Muscle of back (tissue), 13 donors: ENCODE data around the gene ODR4. TPM values are rescaled to one million over a fixed set of nuclear protein-coding genes. Genes with fewer than 3 reads are reported as not detected.
"Not testable (repeated sequence)": the region's sequence is repeated elsewhere in the genome, so short reads cannot be mapped to it uniquely, and the experiment has no call there.

Source experiments
- DNase-seq, 3 donors: peaks; one replicate each; pipeline versions ENCODE4 v3.0.0 to v3.0.0-alpha.2; 2013
- long read RNA-seq, 9 donors: transcript quantifications; one replicate each; lab custom pipeline, GENCODE V29; 2026
- polyA plus RNA-seq, 10 donors: library from polyadenylated mRNA; unstranded; fragments of 120-200 nt; gene quantifications; one replicate each; pipeline ENCODE4 v1.2.1, GENCODE V29; 2013; ENCODE audit not compliant: insufficient read length in 10 of 10

The ODR4 gene
- 10 to 100 TPM; 12.6 to 24.5 (median 15.4) TPM for polyA plus RNA-seq
- long read RNA-seq, donor 1, partial matches to known transcripts = 0 of 1 reads
- long read RNA-seq, donor 1, other reads (novel, unspliced or antisense) = 0 of 1 reads
- long read RNA-seq, donor 2, partial matches to known transcripts = 5 of 5 reads
- long read RNA-seq, donor 2, other reads (novel, unspliced or antisense) = 0 of 5 reads
- long read RNA-seq, donor 3 = 0 reads
- long read RNA-seq, donor 4 = 0 reads
- long read RNA-seq, donor 5 = 0 reads
- long read RNA-seq, donor 6, partial matches to known transcripts = 9 of 9 reads
- long read RNA-seq, donor 6, other reads (novel, unspliced or antisense) = 0 of 9 reads
- long read RNA-seq, donor 7 = 0 reads
- long read RNA-seq, donor 8 = 0 reads
- long read RNA-seq, donor 9 = 0 reads

DNA sequence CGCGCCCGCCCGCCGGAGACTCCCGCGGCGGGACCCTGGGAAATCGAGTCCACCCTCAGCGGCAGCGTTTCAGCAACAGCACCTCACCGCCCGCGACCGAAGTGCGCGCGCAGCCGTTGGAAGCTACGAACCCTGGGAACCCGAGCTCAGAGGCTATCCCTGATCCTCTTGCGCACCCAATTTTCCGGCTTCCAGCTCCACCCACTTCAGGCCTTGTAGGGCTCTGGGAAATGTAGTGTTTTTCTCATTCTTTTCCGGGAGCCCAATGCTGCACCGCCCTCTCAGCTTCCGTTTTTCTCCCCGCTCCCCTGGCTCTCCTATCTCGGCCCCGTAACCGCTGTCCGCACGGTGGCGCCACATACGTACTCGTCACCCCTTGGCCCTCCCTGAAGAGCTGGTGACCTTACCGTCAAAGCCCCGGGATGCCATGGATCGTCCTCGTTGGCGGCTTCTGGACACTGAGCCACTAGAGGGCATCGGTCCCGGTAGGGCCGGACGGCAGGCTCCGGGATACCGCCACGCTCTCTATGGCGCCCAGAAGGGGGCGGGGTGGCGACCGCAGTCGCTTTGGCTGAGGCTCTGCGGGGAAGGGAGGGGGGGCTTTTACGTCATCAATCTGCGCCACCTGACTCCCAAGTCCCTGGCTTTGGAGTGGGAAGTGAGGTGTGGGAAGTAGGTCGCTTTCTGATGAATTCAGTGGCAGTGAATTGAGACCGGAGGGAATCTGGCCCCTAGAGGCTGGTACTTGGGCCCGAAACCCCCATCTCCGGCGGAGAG, at the start of gene ODR4, which contains the start of gene TPR:
Gene ODR4 (plus strand): TSS at position 687 of the 777 bp plus-strand sequence. CDS start 3,948 bp downstream, outside the sequence.
Gene TPR (minus strand): TSS at position 102 of the 777 bp plus-strand sequence. CDS start 225 bp downstream, outside the sequence.
- peak; percentile 99 to 100 (median 99) for DNase-seq

DNA sequence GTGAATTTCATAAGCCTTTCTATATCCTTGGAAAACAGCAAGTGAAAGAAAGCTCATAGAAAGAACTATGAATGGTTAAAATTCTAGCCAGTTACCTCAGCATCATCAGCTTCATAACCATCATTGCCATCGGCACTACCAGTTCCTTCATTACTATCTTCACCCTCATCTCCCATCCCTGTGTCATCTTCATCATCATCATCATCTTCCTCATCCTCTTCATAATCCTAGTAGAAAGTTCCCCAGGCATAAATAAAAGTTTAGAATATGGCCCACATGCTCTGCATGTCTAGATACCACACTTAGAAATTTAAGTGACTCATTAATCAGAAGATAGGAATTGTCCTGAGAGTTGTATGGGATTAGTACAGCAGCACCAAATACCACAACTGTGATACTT, 49.6 kb upstream of the ODR4 start:
- DNase-seq = no peak

DNA sequence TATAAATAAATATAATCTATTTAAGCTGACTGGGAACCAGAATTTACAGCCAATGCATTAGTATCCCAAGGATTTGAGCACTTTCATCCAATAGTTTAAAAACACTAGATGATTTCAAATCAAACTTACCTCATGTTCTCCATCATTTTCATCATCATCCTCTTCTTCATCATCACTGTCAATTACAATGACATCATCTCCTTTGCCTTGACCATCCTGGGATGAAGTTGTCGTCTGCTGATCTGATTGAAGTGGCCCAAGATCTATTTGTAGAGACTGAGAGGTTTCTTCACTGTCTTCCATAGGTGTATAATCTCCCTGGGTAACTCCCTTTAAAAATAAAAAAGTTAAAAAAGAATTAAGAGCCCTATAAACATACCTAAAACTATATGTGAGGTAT, 48.3 kb upstream of the ODR4 start:
- DNase-seq = no peak

DNA sequence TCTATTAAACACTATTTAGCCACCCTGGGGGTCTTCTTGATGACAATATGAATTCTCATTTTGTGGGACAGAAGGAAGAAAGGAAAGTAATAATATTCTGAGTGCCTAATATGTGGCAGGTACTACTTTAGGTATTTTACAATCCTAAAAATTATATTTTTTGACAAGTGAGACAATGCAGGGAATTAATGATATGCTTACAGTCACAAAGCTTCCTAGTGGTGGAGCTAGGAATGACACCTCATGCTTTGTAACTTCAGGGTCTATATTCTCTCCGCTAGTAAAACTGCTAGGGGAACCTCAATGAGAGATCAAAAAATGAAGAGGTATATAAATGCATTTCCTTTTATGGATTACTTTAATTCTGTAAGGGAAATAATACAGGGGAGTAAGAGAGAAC, 44.9 kb upstream of the ODR4 start:
- no peak for DNase-seq

DNA sequence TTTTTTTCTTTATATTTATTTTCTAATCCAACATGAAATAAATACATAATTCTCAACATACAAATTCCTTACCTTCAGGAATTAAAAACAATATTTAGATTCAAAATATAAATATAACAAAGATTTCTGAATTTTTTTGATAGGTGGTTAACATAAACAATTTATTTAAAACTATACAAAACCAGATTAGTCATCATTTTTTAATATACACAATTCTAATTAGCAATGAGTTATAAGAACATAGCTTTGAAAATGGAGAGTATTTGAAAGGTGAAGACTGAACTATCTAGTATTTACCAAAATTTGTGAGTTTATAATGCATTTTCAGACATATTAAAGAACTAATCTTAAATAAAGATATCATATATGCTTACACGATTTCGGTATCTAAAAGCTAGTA, 38.1 kb upstream of the ODR4 start:
- DNase-seq = no peak

DNA sequence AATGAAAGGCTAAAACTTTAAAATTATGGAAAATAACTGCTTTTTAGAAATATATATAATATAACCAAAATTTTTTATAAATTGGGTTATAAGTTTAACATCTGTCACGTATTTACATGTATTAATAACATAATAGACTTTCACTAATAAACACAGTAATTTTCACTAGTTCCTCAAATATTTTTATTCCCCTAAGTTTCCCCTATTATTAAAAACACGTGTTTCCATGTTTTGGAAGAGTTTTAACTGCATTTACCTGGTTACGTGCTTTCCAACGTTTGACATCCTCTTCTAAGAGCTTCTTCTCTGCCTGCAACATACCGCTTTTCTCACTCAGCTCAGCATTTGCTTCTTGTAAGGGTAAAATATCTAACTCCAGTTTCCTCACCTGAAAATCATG, 34.9 kb upstream of the ODR4 start:
- DNase-seq = no peak

DNA sequence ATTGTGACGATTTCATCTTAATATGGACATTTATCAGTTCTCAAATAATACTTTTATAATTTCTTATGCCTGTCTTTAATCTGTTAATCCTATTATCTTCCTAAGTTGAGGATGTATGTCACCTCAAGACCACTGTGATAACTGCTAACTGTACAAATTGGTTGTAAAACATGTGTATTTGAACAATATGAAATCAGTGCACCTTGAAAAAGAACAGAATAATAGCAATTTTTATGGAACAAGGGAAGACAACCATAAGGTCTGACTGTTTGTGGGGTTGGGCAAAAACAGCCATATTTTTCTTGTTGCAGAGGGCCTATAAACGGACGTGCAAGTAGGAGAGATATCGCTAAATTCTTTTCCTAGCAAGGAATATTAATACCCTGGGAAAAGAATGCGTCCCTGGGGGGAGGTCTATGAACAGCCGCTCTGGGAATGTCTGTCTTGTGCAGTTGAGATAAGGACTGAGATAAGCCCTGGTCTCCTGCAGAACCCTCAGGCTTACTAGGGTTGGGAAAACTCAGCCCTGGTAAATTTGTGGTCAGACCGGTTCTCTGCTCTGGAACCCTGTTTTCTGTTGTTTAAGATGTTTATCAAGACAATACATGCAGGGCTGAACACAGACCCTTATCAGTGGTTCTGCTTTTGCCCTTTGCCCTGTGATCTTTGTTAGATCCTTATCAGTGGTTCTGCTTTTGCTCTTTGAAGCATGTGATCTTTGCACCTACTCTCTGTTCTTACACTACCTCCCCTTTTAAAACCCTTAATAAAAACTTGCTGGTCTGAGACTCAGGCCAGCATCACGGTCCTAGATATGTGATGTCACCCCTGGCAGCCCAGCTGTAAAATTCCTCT, 27.6 kb upstream of the ODR4 start:
- not testable (repeated sequence) for DNase-seq

DNA sequence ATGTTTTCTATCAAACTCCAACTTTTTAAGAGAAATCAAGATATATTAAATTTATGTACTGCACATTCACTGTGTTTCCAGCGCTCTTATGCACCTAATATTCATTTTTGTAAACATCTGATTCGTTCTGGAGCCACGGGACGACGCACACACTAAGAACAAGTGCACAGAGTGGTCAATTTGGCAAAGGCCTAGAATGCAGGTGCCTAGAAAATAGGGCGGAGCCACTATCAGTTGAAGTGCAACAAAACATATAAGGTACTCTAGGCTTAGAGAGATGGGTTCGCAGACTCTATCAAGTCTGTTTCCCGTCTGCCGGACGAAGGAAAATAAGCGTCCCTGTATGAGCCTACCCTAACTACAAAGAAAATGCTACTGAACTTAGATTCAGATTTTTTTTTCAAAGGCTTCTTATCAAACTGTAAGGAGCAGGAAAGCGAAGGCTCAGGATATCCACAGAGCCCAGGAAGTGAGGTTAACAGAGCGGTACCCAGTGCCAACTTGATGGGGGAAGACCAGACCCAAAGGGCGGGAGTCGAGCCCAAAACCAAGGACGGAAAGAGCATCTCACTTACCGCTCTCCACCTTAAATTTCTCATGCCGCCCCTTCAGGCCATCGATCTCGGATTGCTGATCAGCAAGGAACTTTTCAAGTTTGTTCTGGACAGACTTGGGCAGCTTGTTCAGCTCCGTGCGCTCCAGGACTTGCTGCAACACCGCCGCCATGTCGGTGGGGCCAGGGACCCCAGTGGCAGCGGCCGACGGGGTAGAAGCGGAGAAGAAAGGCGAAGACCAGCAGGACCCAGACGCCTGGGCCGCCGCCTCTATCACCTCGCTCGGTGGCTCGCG, 1.1 kb upstream of the ODR4 start:
- peak in 1 of 3 donors; percentile 20 for DNase-seq

DNA sequence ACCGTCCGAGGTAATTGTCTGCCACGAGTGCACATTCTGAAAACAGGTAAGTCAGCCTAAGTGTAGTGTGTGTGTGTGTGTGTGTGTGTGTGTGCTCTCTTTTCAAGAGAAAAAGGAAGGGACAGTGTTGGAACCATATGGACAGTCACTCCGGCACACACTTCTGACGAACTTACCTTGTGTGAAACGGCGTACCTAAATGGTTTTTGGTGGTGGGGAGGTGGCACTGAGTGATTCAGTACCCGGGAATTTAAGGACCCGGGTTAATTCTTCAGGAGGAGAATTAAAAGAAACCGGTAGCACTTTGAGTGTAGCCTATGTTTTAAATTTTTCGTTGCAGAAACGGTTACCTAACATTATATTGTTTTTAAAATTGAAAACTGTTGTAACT, 286 bp downstream of the ODR4 start:
- no peak for DNase-seq

DNA sequence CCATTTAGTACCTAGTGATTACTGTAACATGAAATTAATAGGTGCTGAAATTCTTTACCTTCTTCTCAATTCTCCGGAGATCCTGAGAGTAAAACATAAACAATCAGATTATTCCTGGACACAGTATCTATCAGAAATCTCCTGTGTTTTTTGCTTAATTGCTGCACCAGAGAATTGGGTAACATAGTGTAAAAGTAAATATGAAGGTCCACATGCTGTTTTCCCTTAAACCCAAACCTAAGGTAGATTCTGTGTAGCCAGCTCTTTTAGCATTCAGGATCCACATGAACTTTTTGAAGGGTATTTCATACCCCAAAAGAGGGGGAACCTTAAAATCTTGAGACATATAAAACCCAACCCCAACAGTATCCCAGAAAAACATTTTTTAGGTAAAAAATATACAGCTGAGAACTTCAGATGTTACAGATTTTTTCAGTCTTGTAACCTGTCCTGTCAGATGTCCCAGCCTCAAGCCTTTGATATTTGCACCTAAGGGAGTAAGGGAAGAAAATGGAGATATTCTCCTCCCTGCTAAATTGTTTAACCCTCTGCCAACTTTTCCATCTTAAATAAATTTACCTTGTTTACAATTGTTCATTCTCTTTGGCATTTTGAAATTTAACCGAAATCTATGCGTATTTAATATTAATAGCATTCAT, 11.2 kb downstream of the ODR4 start:
- DNase-seq = no peak

DNA sequence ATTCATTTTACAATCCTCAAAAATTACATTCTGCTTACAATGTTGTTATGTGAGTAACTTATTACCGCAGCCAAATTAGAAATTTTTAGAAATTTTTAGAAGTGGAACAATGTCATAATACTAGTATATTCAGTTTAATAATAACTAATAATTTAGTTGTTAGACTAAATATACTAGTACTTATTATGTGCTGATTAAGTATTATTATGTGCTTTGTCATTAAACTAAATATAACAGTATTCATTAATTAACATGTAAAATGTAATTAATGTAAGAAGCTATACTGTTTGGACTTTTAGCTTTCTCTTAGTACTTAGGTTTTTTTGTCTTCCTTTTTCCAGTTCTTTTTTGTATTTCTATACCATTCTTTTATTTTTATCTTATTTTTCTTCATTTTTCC, 15.3 kb downstream of the ODR4 start:
- DNase-seq = no peak

DNA sequence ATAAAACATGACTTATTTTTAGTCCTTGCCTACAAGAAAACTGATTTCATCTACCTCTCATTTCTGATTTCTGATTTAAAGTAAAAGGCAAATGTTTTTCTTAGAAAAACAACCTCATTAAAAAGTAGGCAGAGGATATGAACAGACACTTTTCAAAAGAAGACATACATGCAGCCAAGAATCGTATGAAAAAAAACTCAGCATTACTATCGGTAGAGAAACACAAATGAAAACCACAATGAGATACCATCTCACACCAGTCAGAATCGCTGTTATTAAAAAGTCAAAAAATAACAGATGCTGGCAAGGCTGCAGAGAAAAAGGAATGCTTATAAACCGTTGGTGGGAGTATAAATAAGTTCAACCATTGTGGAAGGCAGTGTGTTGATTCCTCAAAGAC, 16.2 kb downstream of the ODR4 start:
- DNase-seq = no peak

DNA sequence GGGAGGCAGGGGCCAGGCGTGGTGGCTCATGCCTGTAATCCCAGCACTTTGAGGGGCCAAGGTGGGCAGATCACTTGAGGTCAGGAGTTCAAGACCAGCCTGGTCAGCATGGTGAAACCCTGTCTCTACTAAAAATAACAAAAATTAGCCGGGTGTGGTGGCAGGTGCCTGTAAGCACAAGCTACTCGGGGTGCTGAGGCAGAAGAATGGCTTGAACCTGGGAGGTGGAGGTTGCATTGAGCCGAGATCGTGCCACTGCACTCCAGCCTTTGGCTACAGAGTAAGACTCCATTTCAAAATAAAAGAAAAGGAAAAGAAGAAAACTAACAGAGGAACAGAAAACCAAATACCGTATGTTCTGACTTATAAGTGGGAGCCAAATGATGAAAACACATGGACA, 17.1 kb downstream of the ODR4 start:
- not testable (repeated sequence) for DNase-seq

DNA sequence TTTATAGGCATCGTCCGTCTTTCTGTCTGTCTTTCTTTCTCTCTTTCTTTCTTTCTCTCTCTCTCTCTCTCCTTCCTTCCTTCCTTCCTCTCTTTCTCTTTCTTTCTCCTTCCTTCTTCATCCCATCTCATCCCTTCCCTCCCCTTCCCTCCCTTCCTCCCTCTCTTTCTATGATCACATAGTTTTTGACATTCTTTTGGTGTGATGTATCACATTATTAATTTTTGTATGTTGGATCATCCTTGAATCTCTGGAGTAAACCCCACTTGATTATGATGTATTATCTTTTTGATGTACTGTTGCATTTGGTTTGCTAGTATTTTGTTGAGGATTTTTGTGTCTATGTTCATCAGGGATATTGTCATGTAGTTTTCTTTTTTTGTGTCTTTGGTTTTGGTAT, 25.8 kb downstream of the ODR4 start:
- not testable (repeated sequence) for DNase-seq

DNA sequence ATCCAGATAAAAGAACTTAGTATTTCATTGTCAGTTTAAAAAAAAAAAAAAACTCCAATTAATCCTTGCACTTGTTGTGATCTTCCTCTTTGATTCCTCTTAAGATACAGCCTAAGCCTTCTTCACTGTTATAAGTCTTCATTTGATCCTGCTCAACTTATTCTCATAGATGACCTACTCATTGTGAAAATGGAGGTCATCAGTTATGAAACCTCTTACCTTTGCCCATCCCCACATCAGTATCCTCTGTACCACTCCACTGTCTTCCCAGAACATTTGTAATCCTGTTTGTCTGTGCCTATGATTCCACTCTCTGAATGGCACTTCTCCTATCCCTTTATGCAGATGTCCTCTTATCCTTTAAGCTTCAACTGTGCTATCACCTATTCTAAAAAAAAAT, 28.0 kb downstream of the ODR4 start:
- no peak for DNase-seq

DNA sequence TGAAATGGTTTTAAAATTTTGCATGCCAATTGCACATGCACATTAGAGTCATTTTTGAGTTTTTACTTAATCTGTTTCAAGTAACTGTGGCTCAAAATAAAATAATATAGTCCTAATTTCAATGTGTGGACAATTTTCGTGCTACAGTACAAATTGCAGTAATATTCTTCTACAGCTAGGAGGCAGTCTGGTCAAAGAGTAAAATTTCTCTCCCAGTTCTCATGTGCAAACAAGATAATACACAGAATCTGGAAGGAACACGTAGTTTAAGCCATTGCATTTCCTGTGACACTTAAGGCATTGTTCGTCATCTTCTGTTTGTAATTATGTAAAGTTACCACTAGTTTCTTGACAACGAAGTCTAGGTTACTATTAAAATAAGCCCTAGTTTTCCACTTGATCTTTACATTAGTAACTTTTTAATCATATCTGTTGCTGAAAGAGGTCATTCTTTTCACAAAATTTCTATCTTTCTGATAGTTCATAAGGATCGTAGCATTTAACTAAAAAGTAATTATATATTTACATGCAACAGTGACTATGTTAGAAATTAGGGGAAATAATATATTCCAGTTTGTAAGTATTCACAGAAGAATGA, 28.9 kb downstream of the ODR4 start:
- peak; percentile 11 to 53 (median 52) for DNase-seq

DNA sequence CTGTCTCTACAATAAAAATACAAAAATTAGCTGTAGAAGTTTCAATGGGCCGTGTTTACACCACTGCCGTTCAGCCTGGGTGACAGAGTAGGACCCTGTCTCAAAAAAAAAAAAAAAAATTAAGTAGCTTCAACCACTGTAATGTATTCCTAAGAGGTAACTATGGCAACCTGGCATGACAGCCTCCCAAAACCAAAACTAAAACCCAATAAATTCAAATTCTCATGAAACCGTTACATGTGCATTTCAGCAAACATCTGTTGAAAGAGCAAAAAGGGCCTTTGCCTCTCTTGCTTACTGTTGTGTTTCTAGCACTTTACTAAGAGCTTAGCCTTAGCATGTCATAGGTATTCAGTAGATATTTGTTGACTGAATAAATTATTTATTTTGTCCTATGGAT, 33.5 kb downstream of the ODR4 start:
- DNase-seq = peak in 2 of 3 donors; percentile 5 to 14

DNA sequence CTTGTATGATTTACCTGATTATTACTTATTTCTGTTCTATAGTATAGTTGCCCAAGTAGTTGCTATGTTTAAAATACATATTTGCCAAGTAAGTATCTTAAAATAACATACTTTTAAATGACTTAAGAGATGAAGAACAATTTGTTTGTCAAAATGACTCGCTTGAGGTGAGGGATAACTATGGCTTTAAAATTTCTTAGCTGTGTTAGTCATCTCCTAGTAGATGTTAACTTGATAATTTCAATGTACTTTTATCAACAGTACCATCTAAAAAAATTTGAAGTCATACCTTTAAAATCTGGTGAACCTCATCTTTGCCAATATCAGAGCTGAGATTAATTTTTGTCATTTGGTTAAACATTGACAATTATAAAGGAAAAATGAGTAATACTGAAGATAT, 37.7 kb downstream of the ODR4 start:
- no peak for DNase-seq

DNA sequence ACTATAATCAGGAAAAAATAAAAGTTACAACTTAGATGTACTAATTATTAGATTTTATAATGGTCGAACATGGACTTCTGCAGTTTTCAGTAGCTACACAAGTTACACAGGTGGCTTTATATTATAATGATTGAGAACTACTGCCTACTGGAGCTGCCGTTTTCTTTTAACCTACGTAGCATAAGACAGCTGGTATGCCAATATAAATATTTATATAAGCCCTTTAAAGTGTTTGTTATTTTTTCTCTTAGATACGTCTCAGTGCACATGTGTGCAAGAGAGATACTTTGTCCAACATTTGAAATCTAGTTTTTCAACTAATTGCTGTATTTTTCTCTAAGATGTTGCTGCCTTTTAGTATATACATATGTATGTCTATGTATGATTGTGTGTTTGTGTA, 42.9 kb downstream of the ODR4 start:
- DNase-seq = no peak

DNA sequence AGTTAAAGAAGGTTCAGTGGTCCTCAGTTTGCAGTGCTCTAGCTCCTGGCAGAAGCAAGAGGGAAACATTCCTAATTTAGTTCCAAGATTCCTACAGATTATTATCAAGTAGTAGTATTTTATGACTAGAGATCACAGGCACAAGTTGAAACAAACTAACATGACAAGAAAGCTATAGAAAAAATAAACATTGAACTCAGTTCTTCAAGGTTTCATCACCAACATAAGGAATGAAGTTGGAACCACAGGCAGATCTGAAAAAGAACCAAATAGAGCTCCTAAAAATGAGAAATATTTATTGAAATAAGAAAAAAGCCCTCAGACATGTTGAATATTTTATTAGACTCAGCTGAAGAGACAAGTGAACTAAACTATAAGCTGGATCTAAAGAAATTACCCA, 44.7 kb downstream of the ODR4 start:
- no peak for DNase-seq
